Panc1 (cell line): ENCODE measurements around the gene PRXL2B. TPM values are rescaled to one million over a fixed set of nuclear protein-coding genes. Genes with fewer than 3 reads are reported as not detected.

Experiments
- ATAC-seq: fragments of 200-7000 bp; cut with Tn5 transposase; 2 replicates; pipeline ENCODE4 v1.9.1; 2020; ENCODE audit warnings: mild to moderate bottlenecking, moderate library complexity
- BruUV-seq: library from RNA; stranded (reverse); fragments of 400-500 nt; replicated peaks from 2 replicates; lab custom pipeline; 2021; lab: Mats Ljungman, UMichigan
- CTCF ChIA-PET: fragments of 300-600 bp; sonication (Branson Sonifier 250); formaldehyde crosslinking; loops from one replicate; lab custom pipeline; 2022; ENCODE audit warnings: antibody characterized with exemption; lab: Charles Lee
- POLR2A ChIA-PET: fragments of 300-600 bp; sonication (Branson Sonifier 250); formaldehyde crosslinking; loops from one replicate; lab custom pipeline; 2022; ENCODE audit warnings: antibody characterized with exemption; lab: Charles Lee
- DNase-seq: peaks from one replicate; pipeline ENCODE4 v3.0.0-alpha.2; 2010; ENCODE audit warnings: low read depth, low spot score
- H3K27ac ChIP-seq: 2 replicates; pipeline ENCODE4 v1.5.1; 2011; ENCODE audit warnings: mild to moderate bottlenecking, low read length, inconsistent platforms
- H3K27me3 ChIP-seq: fragments of 200-500 bp; sonication (Bioruptor generic); 2 replicates; pipeline ENCODE4 v1.6.0; 2014; ENCODE audit warnings: low read length, inconsistent platforms; ENCODE audit not compliant: control insufficient read depth, insufficient read depth
- H3K36me3 ChIP-seq: fragments of 200-500 bp; sonication (Bioruptor generic); 2 replicates; pipeline ENCODE4 v1.5.1; 2014; ENCODE audit warnings: inconsistent platforms, mild to moderate bottlenecking, low read length, moderate library complexity; ENCODE audit not compliant: control insufficient read depth, insufficient read depth
- H3K4me1 ChIP-seq: 2 replicates; pipeline ENCODE4 v1.5.1; 2011; ENCODE audit warnings: inconsistent platforms, mild to moderate bottlenecking, low read length, moderate library complexity; ENCODE audit not compliant: control insufficient read depth, insufficient read depth
- H3K4me3 ChIP-seq, 2 experiments: 2 replicates each; pipeline ENCODE4 v1.5.1; 2011 to 2012; ENCODE audit warnings: low read depth in 2 of 2, low read length in 2 of 2, mild to moderate bottlenecking in 2 of 2, inconsistent platforms in 1 of 2, moderate library complexity in 1 of 2
- H3K9me3 ChIP-seq: fragments of 200-500 bp; sonication (Bioruptor generic); 2 replicates; pipeline ENCODE4 v1.5.1; 2014; ENCODE audit warnings: low read depth, mild to moderate bottlenecking, inconsistent platforms, low read length, moderate library complexity; ENCODE audit not compliant: control insufficient read depth, insufficient read depth
- CTCF ChIP-seq: fragments of 450-650 bp; IDR thresholded peaks from 2 replicates; pipeline ENCODE4 v1.5.1; 2017; ENCODE audit warnings: mild to moderate bottlenecking
- POLR2AphosphoS5 ChIP-seq: IDR thresholded peaks from 2 replicates; pipeline ENCODE4 v1.6.1; 2012; ENCODE audit warnings: mild to moderate bottlenecking, low read depth, low read length, moderate library complexity
- REST ChIP-seq, 2 experiments: IDR thresholded peaks; 2 replicates each; pipeline ENCODE4 v1.6.1; 2011 to 2012; ENCODE audit warnings: low read depth in 2 of 2, control low read depth in 1 of 2, low read length in 1 of 2, mild to moderate bottlenecking in 1 of 2, moderate library complexity in 1 of 2; ENCODE audit not compliant: insufficient read depth in 1 of 2
- SIN3A ChIP-seq: IDR thresholded peaks from 2 replicates; pipeline ENCODE4 v1.6.1; 2012; ENCODE audit warnings: low read depth, mild to moderate bottlenecking, low read length, moderate library complexity, borderline replicate concordance; ENCODE audit not compliant: insufficient read depth
- TCF7L2 ChIP-seq: IDR thresholded peaks from 2 replicates; pipeline ENCODE4 v1.6.1; 2011; ENCODE audit warnings: mild to moderate bottlenecking, low read depth, low read length, inconsistent platforms
- in situ Hi-C: cut with HindIII; loops from 2 replicates; pipeline ENCODE4 v1.10.0; 2016; ENCODE audit warnings: low sequenced_read_pairs, low pct_unique_long_range_greater_than_20kb
- intact Hi-C: fragments of 100-400 bp; cut with micrococcal nuclease; formaldehyde crosslinking; loops from one replicate; pipeline ENCODE4 v1.10.0; 2022; ENCODE audit not compliant: unreplicated experiment
- total RNA-seq: library from RNA; stranded (reverse); gene quantifications from one replicate; pipeline ENCODE4 v1.2.1, GENCODE V29; 2021; ENCODE audit not compliant: unreplicated experiment

Gene PRXL2B
- total RNA-seq, 1 experiment from 2014 or later, result 17.0 TPM

GRCh38 chr1:2602866-2603520 is 16.4 kb downstream of the PRXL2B start:
- ATAC-seq (no peak), DNase-seq (no peak)
- no TSS peak for BruUV-seq
- TF ChIP-seq SIN3A (no peak), REST (IDR thresholded peaks at IDR 0.05; ENCODE audit: insufficient read depth in 1 of 2, low read depth in 2 of 2, low read length in 1 of 2) (no peak), CTCF (no peak), POLR2AphosphoS5 (no peak), TCF7L2 (no peak)
- ChIA-PET CTCF (no interaction called here), POLR2A (no interaction called here)
- Histone ChIP-seq H3K4me3 (no peak overlapping the region), H3K4me1 (no peaks in the 10 kb centered on the region), H3K9me3 (no peaks in the 10 kb centered on the region), H3K36me3 (no peaks in the 10 kb centered on the region), H3K27me3 (no peaks in the 10 kb centered on the region), H3K27ac (no peak overlapping the region)
- in situ Hi-C loops (no loop called here), intact Hi-C loops (no loop called here)

GRCh38 chr1:2603521-2604155 is 17.1 kb downstream of the PRXL2B start:
- no TSS peak for BruUV-seq
- no peak for TF ChIP-seq SIN3A
- no peak for TF ChIP-seq REST (IDR thresholded peaks at IDR 0.05; ENCODE audit: insufficient read depth in 1 of 2, low read depth in 2 of 2, low read length in 1 of 2)
- no peak for TF ChIP-seq TCF7L2
- no peak for ATAC-seq
- in situ Hi-C loops (no loop called here), intact Hi-C loops (no loop called here)
- no peak overlapping the region for H3K27ac ChIP-seq
- no peaks in the 10 kb centered on the region for H3K9me3 ChIP-seq
- H3K27me3 ChIP-seq, result no peaks in the 10 kb centered on the region
- ChIA-PET POLR2A (no interaction called here), CTCF (no interaction called here)
- no peaks in the 10 kb centered on the region for H3K4me1 ChIP-seq
- H3K4me3 ChIP-seq, result no peak overlapping the region
- no peaks in the 10 kb centered on the region for H3K36me3 ChIP-seq
- no peak for DNase-seq
